ENCODE measurements around the gene IRF2. TPM values are rescaled to one million over a fixed set of nuclear protein-coding genes. Genes with fewer than 3 reads are reported as not detected.

IRF2 gene
- total RNA-seq, 1 donor from 2014 or later: 16.1 TPM

DNA sequence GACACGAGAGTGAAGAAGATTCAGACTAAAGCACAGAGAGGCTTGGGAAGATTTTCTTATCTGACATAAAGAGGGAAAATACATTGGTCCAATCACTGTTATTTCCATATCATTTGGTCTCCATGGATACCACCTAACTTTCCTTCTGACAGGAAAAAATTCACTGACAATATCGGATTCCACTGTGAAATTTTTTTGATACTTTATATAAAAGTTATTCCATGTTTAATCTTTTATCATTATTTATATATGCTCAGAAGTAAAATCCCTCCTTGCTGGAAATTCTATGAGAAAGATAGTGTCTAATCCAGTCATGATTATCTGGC, 3.6 kb downstream of the IRF2 start:
- no peaks in the 10 kb centered on the region for H3K36me3 ChIP-seq
- H3K27ac ChIP-seq: no peak overlapping the region
- peaks cover 61% of the 10 kb centered on the region for H3K79me2 ChIP-seq (ENCODE audit: low read depth)
- H4K20me1 ChIP-seq (ENCODE audit: low read depth): peaks cover 14% of the 10 kb centered on the region
- H3F3A ChIP-seq (ENCODE audit: low read depth): peaks cover 23% of the 10 kb centered on the region
- DNase-seq (ENCODE audit: low spot score): no peak
- no peaks in the 10 kb centered on the region for H3K9me3 ChIP-seq (ENCODE audit: low read depth)
- Mint-ChIP-seq H3K27ac (no peak overlapping the region), H3K27me3 (ENCODE audit: insufficient read depth, low read depth) (peaks cover 5% of the 10 kb centered on the region), H3K4me3 (no peak overlapping the region), H3K4me1 (peaks cover 24% of the 10 kb centered on the region), H3K9me3 (peaks cover 2% of the 10 kb centered on the region), H3K36me3 (peaks cover 8% of the 10 kb centered on the region)
- TF ChIP-seq EZH2 (IDR thresholded peaks at IDR 0.05): no peak
- TF ChIP-seq EZH2phosphoT487 (IDR thresholded peaks at IDR 0.05): no peak
- TF ChIP-seq CTCF (IDR thresholded peaks at IDR 0.05): no peak
- H3K4me2 ChIP-seq: no peak overlapping the region
- peaks cover 7% of the 10 kb centered on the region for H3K27me3 ChIP-seq
- H3K9ac ChIP-seq: no peak overlapping the region
- H3K4me3 ChIP-seq: no peak overlapping the region
- H3K4me1 ChIP-seq: peaks cover 8% of the 10 kb centered on the region
- H2AFZ ChIP-seq (replicated peaks): no peak overlapping the region

- no peak overlapping the region for H3K27ac Mint-ChIP-seq
- H3K9me3 Mint-ChIP-seq: peaks cover 2% of the 10 kb centered on the region
- H3K27me3 ChIP-seq: no peaks in the 10 kb centered on the region
- no peak overlapping the region for H3K4me3 Mint-ChIP-seq
- H3K9me3 ChIP-seq (ENCODE audit: low read depth): no peaks in the 10 kb centered on the region
- H3K27ac ChIP-seq: no peak overlapping the region
- H3K4me1 ChIP-seq: peaks cover 13% of the 10 kb centered on the region
- no peaks in the 10 kb centered on the region for H3K27me3 Mint-ChIP-seq (ENCODE audit: insufficient read depth, low read depth)
- peaks cover 17% of the 10 kb centered on the region for H4K20me1 ChIP-seq (ENCODE audit: low read depth)
- H3K4me1 Mint-ChIP-seq: peaks cover 12% of the 10 kb centered on the region
- peaks cover 14% of the 10 kb centered on the region for H3K36me3 Mint-ChIP-seq
- H3K79me2 ChIP-seq (ENCODE audit: low read depth): peaks cover 44% of the 10 kb centered on the region
- no peak overlapping the region for H3K9ac ChIP-seq
- H3F3A ChIP-seq (ENCODE audit: low read depth): peaks cover 8% of the 10 kb centered on the region
- TF ChIP-seq EZH2phosphoT487 (IDR thresholded peaks at IDR 0.05): no peak
- TF ChIP-seq CTCF (IDR thresholded peaks at IDR 0.05): no peak
- TF ChIP-seq EZH2 (IDR thresholded peaks at IDR 0.05): no peak
- H2AFZ ChIP-seq (replicated peaks): no peak overlapping the region
- no peak overlapping the region for H3K4me2 ChIP-seq
- H3K36me3 ChIP-seq: no peaks in the 10 kb centered on the region
- no peak for DNase-seq (ENCODE audit: low spot score)
- no peak overlapping the region for H3K4me3 ChIP-seq
Measured at GRCh38 chr4:184466634-184467033, 7.7 kb downstream of the IRF2 start.

GRCh38 chr4:184464759-184465454, 9.4 kb downstream of the IRF2 start:
- peaks cover 23% of the 10 kb centered on the region for H3K4me1 ChIP-seq
- H3K4me3 ChIP-seq: no peak overlapping the region
- no peak overlapping the region for H3K9ac ChIP-seq
- H3K4me1 Mint-ChIP-seq: peaks cover 14% of the 10 kb centered on the region
- H3K9me3 Mint-ChIP-seq: peaks cover 2% of the 10 kb centered on the region
- H3K36me3 ChIP-seq: no peaks in the 10 kb centered on the region
- no peak for DNase-seq (ENCODE audit: low spot score)
- no peaks in the 10 kb centered on the region for H3K27me3 ChIP-seq
- no peak overlapping the region for H3K4me3 Mint-ChIP-seq
- H3K27ac Mint-ChIP-seq: no peak overlapping the region
- H3K36me3 Mint-ChIP-seq: peaks cover 14% of the 10 kb centered on the region
- no peak overlapping the region for H3K4me2 ChIP-seq
- H3F3A ChIP-seq (ENCODE audit: low read depth): peaks cover 7% of the 10 kb centered on the region
- H3K27ac ChIP-seq: no peak overlapping the region
- no peaks in the 10 kb centered on the region for H3K9me3 ChIP-seq (ENCODE audit: low read depth)
- peaks cover 16% of the 10 kb centered on the region for H4K20me1 ChIP-seq (ENCODE audit: low read depth)
- H3K79me2 ChIP-seq (ENCODE audit: low read depth): peaks cover 39% of the 10 kb centered on the region
- no peak overlapping the region for H2AFZ ChIP-seq (replicated peaks)
- TF ChIP-seq EZH2phosphoT487 (IDR thresholded peaks at IDR 0.05) (no peak), EZH2 (IDR thresholded peaks at IDR 0.05) (no peak), CTCF (IDR thresholded peaks at IDR 0.05) (no peak)
- no peaks in the 10 kb centered on the region for H3K27me3 Mint-ChIP-seq (ENCODE audit: insufficient read depth, low read depth)

Measured in neural progenitor cell (in vitro differentiated cells).